GM12878 (cell line): ENCODE data around the gene PABPC1L. TPM values are rescaled to one million over a fixed set of nuclear protein-coding genes. Genes with fewer than 3 reads are reported as not detected.

Source experiments
- ATF3 ChIP-seq: IDR thresholded peaks from 2 replicates; pipeline ENCODE4 v1.6.1; 2011; ENCODE audit warnings: low read depth, mild to moderate bottlenecking, low read length, moderate library complexity, borderline replicate concordance; ENCODE audit errors: extremely low read depth
- BCL3 ChIP-seq: IDR thresholded peaks from 2 replicates; pipeline ENCODE4 v1.6.1; 2011; ENCODE audit warnings: borderline replicate concordance, low read depth, mild to moderate bottlenecking, moderate library complexity, low read length; ENCODE audit not compliant: insufficient read depth, poor library complexity, severe bottlenecking
- CHD2 ChIP-seq: IDR thresholded peaks from 2 replicates; pipeline ENCODE4 v1.6.1; 2011; ENCODE audit warnings: low read depth, low read length, improper control_type of control experiment, borderline replicate concordance
- ELK1 ChIP-seq: IDR thresholded peaks from 2 replicates; pipeline ENCODE4 v1.6.1; 2012; ENCODE audit warnings: low read depth, low read length, improper control_type of control experiment
- FOXM1 ChIP-seq: IDR thresholded peaks from 2 replicates; pipeline ENCODE4 v1.6.1; 2012; ENCODE audit warnings: low read depth, mild to moderate bottlenecking, inconsistent platforms, low read length, moderate library complexity
- HDAC6 ChIP-seq: fragments of 200-600 bp; sonication (generic); IDR thresholded peaks from one replicate; pipeline ENCODE4 v1.8.0; 2017; ENCODE audit warnings: antibody characterized with exemption; ENCODE audit not compliant: unreplicated experiment
- RAD51 ChIP-seq: fragments of 450-650 bp; IDR thresholded peaks from 2 replicates; pipeline ENCODE4 v1.6.1; 2016; ENCODE audit warnings: moderate library complexity, mild to moderate bottlenecking, inconsistent platforms
- RELB ChIP-seq: fragments of 450-650 bp; IDR thresholded peaks from 2 replicates; pipeline ENCODE4 v1.6.1; 2017; ENCODE audit warnings: low read depth, mild to moderate bottlenecking, moderate library complexity
- STAT1 ChIP-seq: fragments of 450-650 bp; conservative IDR thresholded peaks from 2 replicates; pipeline ENCODE4 v1.6.1; 2014; ENCODE audit warnings: antibody characterized with exemption, mild to moderate bottlenecking
- TAF1 ChIP-seq: IDR thresholded peaks from 2 replicates; pipeline ENCODE4 v1.6.1; 2011; ENCODE audit warnings: mild to moderate bottlenecking, low read depth, low read length, borderline replicate concordance
- ZNF622 ChIP-seq: fragments of 450-650 bp; IDR thresholded peaks from 2 replicates; pipeline ENCODE4 v1.6.1; 2017; ENCODE audit warnings: mild to moderate bottlenecking, inconsistent platforms
- ZZZ3 ChIP-seq: IDR thresholded peaks from 2 replicates; pipeline ENCODE4 v1.6.1; 2011; ENCODE audit warnings: low read depth; ENCODE audit not compliant: control insufficient read depth, insufficient read length
- polyA plus RNA-seq, 11 experiments: library from polyadenylated mRNA; depleted of rRNA in 4 of 11; unstranded in 6 of 11; stranded (reverse) in 5 of 11; fragments of >200 nt; fragmentation: Nextera tagmentation in 4 of 11; fragmentation: Illumina TruSeq in 1 of 11; extraction: Ambion mirVana in 4 of 11; extraction: Trizol in 1 of 11; gene quantifications; 1 replicate in 1 of 11; 2 replicates in 10 of 11; pipeline versions ENCODE4 v1.2.1 to v1.2.3, GENCODE V29; 2011 to 2016; ENCODE audit warnings: inconsistent platforms in 2 of 11, missing spikeins in 2 of 11, low read depth in 1 of 11
- total RNA-seq, 4 experiments: library from RNA; depleted of rRNA in 3 of 4; stranded (reverse); fragments of >200 nt in 3 of 4; fragmentation: Illumina TruSeq in 1 of 4; extraction: Trizol in 1 of 4; gene quantifications; 2 replicates each; pipeline versions ENCODE4 v1.2.1 to v1.2.3, GENCODE V29; 2013 to 2021
- TF ChIP-seq, protein P1 (sequence below): fragments of 450-650 bp; IDR thresholded peaks from 2 replicates; pipeline ENCODE4 v1.6.1; 2017; ENCODE audit warnings: mild to moderate bottlenecking, moderate library complexity
- TF ChIP-seq, protein P2 (sequence below): fragments of 450-650 bp; IDR thresholded peaks from 2 replicates; pipeline ENCODE4 v1.6.1; 2017; ENCODE audit warnings: mild to moderate bottlenecking
- TF ChIP-seq, protein P3 (sequence below): IDR thresholded peaks from 2 replicates; pipeline ENCODE4 v1.6.1; 2012; ENCODE audit warnings: low read length, inconsistent platforms

Gene PABPC1L
- total and polyA plus RNA-seq, 10 of the 15 experiments (the other 5 are each of a cell fraction or from before 2014, with no cell fraction given): 6.1 to 66.8 (median 11.9) TPM

GRCh38 chr20:44885392-44886265 is 24.2 kb upstream of the PABPC1L start, which contains the start of gene YWHAB (continued):
- peak; percentile 59; the same call in 1 of the 2 replicates for TF ChIP-seq RELB
- TF ChIP-seq ZNF622: no peak
- TF ChIP-seq, protein P1, sequence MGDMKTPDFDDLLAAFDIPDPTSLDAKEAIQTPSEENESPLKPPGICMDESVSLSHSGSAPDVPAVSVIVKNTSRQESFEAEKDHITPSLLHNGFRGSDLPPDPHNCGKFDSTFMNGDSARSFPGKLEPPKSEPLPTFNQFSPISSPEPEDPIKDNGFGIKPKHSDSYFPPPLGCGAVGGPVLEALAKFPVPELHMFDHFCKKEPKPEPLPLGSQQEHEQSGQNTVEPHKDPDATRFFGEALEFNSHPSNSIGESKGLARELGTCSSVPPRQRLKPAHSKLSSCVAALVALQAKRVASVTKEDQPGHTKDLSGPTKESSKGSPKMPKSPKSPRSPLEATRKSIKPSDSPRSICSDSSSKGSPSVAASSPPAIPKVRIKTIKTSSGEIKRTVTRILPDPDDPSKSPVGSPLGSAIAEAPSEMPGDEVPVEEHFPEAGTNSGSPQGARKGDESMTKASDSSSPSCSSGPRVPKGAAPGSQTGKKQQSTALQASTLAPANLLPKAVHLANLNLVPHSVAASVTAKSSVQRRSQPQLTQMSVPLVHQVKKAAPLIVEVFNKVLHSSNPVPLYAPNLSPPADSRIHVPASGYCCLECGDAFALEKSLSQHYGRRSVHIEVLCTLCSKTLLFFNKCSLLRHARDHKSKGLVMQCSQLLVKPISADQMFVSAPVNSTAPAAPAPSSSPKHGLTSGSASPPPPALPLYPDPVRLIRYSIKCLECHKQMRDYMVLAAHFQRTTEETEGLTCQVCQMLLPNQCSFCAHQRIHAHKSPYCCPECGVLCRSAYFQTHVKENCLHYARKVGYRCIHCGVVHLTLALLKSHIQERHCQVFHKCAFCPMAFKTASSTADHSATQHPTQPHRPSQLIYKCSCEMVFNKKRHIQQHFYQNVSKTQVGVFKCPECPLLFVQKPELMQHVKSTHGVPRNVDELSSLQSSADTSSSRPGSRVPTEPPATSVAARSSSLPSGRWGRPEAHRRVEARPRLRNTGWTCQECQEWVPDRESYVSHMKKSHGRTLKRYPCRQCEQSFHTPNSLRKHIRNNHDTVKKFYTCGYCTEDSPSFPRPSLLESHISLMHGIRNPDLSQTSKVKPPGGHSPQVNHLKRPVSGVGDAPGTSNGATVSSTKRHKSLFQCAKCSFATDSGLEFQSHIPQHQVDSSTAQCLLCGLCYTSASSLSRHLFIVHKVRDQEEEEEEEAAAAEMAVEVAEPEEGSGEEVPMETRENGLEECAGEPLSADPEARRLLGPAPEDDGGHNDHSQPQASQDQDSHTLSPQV: no peak
- TF ChIP-seq CHD2: peak; percentile 31; the same call in 1 of the 2 replicates
- TF ChIP-seq, protein P2, sequence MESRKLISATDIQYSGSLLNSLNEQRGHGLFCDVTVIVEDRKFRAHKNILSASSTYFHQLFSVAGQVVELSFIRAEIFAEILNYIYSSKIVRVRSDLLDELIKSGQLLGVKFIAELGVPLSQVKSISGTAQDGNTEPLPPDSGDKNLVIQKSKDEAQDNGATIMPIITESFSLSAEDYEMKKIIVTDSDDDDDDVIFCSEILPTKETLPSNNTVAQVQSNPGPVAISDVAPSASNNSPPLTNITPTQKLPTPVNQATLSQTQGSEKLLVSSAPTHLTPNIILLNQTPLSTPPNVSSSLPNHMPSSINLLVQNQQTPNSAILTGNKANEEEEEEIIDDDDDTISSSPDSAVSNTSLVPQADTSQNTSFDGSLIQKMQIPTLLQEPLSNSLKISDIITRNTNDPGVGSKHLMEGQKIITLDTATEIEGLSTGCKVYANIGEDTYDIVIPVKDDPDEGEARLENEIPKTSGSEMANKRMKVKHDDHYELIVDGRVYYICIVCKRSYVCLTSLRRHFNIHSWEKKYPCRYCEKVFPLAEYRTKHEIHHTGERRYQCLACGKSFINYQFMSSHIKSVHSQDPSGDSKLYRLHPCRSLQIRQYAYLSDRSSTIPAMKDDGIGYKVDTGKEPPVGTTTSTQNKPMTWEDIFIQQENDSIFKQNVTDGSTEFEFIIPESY: no peak
- TF ChIP-seq RAD51: peak; percentile 84
- TF ChIP-seq ATF3: no peak
- TF ChIP-seq, protein P3, sequence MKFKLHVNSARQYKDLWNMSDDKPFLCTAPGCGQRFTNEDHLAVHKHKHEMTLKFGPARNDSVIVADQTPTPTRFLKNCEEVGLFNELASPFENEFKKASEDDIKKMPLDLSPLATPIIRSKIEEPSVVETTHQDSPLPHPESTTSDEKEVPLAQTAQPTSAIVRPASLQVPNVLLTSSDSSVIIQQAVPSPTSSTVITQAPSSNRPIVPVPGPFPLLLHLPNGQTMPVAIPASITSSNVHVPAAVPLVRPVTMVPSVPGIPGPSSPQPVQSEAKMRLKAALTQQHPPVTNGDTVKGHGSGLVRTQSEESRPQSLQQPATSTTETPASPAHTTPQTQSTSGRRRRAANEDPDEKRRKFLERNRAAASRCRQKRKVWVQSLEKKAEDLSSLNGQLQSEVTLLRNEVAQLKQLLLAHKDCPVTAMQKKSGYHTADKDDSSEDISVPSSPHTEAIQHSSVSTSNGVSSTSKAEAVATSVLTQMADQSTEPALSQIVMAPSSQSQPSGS: no peak
- TF ChIP-seq ELK1: peak; percentile 53; the same call in 1 of the 2 replicates
- no peak for TF ChIP-seq BCL3
- TF ChIP-seq TAF1: no peak; the same call in 1 of the 2 replicates
- TF ChIP-seq ZZZ3: no peak
- TF ChIP-seq STAT1: peak; percentile 82
- TF ChIP-seq FOXM1: no peak
- peak; percentile 58 for TF ChIP-seq HDAC6
- TF ChIP-seq, all 136 proteins: peak for 49
